ENCODE results near the gene RNF224. TPM values are rescaled to one million over a fixed set of nuclear protein-coding genes. Genes with fewer than 3 reads are reported as not detected.

RNF224 gene
- total RNA-seq, 4 donors from 2014 or later = not detected

DNA sequence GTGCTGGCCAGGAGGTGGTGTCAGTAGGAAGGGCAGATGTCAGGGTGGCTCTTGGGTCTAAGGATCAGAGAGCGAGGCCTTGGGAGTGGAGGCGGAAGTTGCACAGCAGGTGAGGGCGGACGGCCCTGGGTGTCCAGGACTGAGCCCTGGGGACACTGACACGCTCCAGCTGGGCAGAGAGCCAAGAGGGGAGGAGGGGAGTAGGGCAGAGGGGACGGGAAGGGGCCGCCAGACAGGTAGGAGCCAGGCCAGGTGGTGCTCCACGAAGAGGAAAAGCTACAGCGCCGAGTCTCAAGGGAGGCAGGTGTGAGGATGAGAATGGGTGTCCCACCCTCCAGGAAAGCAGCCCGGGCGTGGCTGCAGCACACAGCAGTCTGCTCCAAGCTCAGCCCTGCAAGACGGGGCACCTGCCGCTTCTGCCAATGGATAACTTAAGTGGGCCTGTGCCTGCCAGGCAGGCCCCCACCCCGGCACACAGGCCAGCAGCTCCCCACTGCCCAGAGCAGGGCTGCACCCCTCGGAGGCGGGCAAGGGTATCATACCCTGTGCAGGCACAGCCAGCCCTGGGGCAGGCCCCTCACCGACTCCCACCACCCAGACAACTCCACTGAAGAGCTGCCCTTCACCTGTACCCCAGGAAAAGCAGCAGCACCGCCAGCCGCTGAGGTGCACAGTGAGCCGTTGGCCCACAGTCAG, 31.6 kb upstream of the RNF224 start:
- TF ChIP-seq EP300 (IDR thresholded peaks at IDR 0.05) (no peak), POLR2A (IDR thresholded peaks at IDR 0.05) (no peak)
- TF ChIP-seq, protein P1, sequence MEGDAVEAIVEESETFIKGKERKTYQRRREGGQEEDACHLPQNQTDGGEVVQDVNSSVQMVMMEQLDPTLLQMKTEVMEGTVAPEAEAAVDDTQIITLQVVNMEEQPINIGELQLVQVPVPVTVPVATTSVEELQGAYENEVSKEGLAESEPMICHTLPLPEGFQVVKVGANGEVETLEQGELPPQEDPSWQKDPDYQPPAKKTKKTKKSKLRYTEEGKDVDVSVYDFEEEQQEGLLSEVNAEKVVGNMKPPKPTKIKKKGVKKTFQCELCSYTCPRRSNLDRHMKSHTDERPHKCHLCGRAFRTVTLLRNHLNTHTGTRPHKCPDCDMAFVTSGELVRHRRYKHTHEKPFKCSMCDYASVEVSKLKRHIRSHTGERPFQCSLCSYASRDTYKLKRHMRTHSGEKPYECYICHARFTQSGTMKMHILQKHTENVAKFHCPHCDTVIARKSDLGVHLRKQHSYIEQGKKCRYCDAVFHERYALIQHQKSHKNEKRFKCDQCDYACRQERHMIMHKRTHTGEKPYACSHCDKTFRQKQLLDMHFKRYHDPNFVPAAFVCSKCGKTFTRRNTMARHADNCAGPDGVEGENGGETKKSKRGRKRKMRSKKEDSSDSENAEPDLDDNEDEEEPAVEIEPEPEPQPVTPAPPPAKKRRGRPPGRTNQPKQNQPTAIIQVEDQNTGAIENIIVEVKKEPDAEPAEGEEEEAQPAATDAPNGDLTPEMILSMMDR (IDR thresholded peaks at IDR 0.05) = no peak
- Histone ChIP-seq H3K36me3 (peaks cover 0 to 17% (median 0%) of the 10 kb centered on the region in 3 donors), H3K4me3 (no peak overlapping the region), H3K9me3 (no peaks in the 10 kb centered on the region), H3K4me1 (peaks cover 7 to 67% (median 16%) of the 10 kb centered on the region in 4 donors), H3K27me3 (no peaks in the 10 kb centered on the region), H3K27ac (peak overlapping the region in 1 of 4 donors; percentile 65)
- no peak for DNase-seq (ENCODE audit: low spot score in 2 of 2)
- 73 to 79% methylated on average over 13 to 20 of the region's 21 CpGs for WGBS, 2 donors

DNA sequence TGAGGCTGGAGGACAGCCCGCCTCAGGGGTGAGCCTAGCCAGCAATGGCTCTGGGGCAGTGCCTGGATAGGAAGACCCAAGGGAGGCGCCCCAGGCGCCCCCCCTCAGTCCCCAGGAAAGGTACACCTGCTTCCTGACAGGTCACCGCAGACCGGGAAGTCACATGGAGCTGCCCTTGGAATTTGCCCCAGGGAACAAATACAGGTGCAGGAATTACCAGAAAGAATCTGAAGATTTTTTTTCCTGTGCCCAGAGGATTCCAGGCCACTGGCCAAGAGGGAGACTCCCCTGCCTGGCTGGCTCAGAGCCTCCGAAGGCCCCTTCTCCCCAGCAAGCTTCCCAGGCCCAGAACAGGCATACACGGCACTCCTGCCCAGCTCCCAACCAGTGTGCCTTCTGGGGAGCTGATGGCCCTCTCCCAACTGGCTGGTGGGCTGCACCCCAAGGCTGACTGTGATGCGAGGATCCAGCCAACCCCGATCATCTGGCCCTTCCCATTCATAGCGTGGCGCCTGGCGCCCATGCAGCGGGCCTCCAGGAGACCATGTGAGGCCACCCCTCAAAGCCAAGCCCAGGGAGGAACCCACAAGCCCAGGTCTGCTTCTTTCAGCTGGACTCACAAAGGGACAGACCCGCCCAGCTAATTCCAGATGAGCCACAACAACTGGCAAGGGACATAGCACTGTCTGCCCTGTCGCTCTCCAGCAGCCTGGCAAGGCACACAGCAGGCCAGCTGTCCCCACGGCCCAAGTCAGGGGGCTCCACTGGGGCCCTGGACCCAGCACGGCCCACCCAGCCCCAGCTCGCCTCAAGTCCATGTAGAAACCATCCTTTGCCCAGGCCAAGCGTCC, 29.0 kb upstream of the RNF224 start:
- H3K36me3 ChIP-seq = no peaks in the 10 kb centered on the region
- peak overlapping the region in 2 of 4 donors; percentile 65 to 76 for H3K27ac ChIP-seq
- WGBS, 2 donors = 70 to 93% methylated on average over 6 to 9 of the region's 19 CpGs
- peaks cover 7 to 84% (median 31%) of the 10 kb centered on the region in 4 donors for H3K4me1 ChIP-seq
- H3K9me3 ChIP-seq = no peaks in the 10 kb centered on the region
- no peak for DNase-seq (ENCODE audit: low spot score in 2 of 2)
- no peaks in the 10 kb centered on the region for H3K27me3 ChIP-seq
- H3K4me3 ChIP-seq = peak overlapping the region in 1 of 4 donors; percentile 17
- TF ChIP-seq, protein P1 (IDR thresholded peaks at IDR 0.05) = no peak
- no peak for TF ChIP-seq POLR2A (IDR thresholded peaks at IDR 0.05)
- TF ChIP-seq EP300 (IDR thresholded peaks at IDR 0.05) = no peak

DNA sequence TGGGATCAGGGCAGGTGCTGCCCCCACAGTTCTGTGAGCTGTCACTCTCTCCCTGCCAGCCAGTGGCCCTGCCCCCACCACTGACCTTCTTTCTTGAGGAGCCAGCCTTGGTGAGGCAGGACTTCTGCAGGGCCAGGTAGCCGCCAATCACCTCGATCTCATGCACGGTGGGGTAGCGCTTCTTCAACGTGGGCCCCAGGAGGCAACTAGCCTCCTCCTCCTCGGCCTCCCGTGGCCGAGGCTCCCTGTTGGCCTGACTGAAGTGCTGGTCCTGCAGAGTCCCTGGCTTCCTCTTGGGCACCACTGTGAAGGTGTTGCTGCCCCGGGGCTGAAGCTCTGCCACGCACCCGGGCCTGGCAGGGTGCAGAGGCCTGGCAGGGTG, 28.4 kb upstream of the RNF224 start:
- WGBS, 2 donors = 72 to 85% methylated on average over 4 to 8 of the region's 11 CpGs
- Histone ChIP-seq H3K4me3 (peak overlapping the region in 1 of 4 donors; percentile 42), H3K27ac (peak overlapping the region in 2 of 4 donors; percentile 65 to 76), H3K4me1 (peaks cover 7 to 88% (median 37%) of the 10 kb centered on the region in 4 donors), H3K27me3 (no peaks in the 10 kb centered on the region), H3K36me3 (no peaks in the 10 kb centered on the region), H3K9me3 (no peaks in the 10 kb centered on the region)
- DNase-seq (ENCODE audit: low spot score in 2 of 2) = no peak
- TF ChIP-seq, protein P1 (IDR thresholded peaks at IDR 0.05) = no peak
- TF ChIP-seq POLR2A (IDR thresholded peaks at IDR 0.05) (no peak), EP300 (IDR thresholded peaks at IDR 0.05) (no peak)

DNA sequence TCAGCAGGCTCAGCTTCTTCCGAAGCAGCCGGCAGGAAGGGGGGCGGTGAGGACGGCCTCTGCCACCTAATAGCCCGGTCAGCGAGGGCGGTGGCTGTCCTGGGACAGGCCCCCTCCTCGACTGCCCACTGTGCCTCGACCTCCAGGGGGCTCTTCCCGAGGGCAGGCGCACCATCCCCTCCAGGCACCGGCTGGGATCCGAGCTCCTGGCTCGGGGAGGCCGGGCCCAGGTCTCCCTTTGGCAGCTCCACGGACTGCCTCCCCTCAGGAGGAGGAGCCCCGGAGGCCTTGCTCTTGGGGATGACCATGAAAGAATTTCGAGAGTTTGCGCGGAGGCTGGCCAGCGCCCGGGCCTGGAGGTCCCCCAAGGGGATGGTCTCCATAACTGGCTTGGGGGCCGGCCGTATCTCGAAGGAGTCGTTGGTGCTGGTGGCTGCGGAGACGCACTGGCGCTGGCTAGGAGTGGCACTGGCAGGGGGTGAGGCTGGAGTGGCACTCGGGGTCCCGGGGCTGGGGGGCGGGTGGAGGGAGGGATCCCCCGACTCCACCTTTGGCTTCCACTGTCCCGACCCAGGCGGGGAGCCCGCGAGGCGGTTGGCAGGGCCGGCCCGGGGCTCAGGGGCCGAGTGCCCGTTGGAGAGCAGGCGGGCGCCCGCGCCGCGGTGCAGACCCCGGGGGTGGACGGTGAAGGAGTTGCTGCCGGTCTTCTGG, 27.7 kb upstream of the RNF224 start:
- no peak for TF ChIP-seq EP300 (IDR thresholded peaks at IDR 0.05)
- TF ChIP-seq, protein P1 (IDR thresholded peaks at IDR 0.05) = no peak
- no peak for TF ChIP-seq POLR2A (IDR thresholded peaks at IDR 0.05)
- Histone ChIP-seq H3K36me3 (no peaks in the 10 kb centered on the region), H3K4me3 (peak overlapping the region; percentile 39 to 72 (median 54)), H3K4me1 (peaks cover 13 to 88% (median 44%) of the 10 kb centered on the region in 4 donors), H3K27me3 (no peaks in the 10 kb centered on the region), H3K27ac (peak overlapping the region in 3 of 4 donors; percentile 48 to 76 (median 65)), H3K9me3 (no peaks in the 10 kb centered on the region)
- 11 to 14% methylated on average over 7 to 30 of the region's 51 CpGs for WGBS, 2 donors
- DNase-seq (ENCODE audit: low spot score in 2 of 2) = no peak

Measured in tibial nerve (tissue), 4 donors.